ENCODE results near the gene FIS1. TPM values are rescaled to one million over a fixed set of nuclear protein-coding genes. Genes with fewer than 3 reads are reported as not detected.

FIS1 gene
- total RNA-seq, 1 experiment from 2014 or later: 114 TPM

GRCh38 chr7:101235522-101235921 is 9.4 kb downstream of the FIS1 start:
- intact Hi-C loops (cut with micrococcal nuclease): no loop called here
- H3K9me3 ChIP-seq (ENCODE audit: control insufficient read depth in 1 of 2, insufficient read depth in 1 of 2, low read depth in 1 of 2, low read length in 2 of 2): no peaks in the 10 kb centered on the region
- no peak overlapping the region for H3K9ac ChIP-seq (ENCODE audit: low read length)
- DNase-seq (ENCODE audit: low read depth, low spot score): no peak
- H3K27me3 ChIP-seq (ENCODE audit: insufficient read depth, low read length): no peaks in the 10 kb centered on the region
- ChIA-PET POLR2A (no interaction called here), RAD21 (ENCODE audit: low non-redundant PET in 1 of 2, low total read pairs in 2 of 2, uncharacterized antibody in 2 of 2, unreplicated experiment in 2 of 2) (no interaction called here), CTCF (interaction anchor here (1.9 kb wide), 1 partner anchor 9 kb away, joined by 7 read pairs; no protein-coding TSS in a partner anchor)
- no peak overlapping the region for H3K27ac ChIP-seq (ENCODE audit: low read depth, low read length)
- H3K4me1 ChIP-seq (ENCODE audit: control insufficient read depth in 1 of 2, insufficient read depth in 2 of 2, low read length in 2 of 2): peaks cover 7 to 20% of the 10 kb centered on the region in 2 experiments
- TF ChIP-seq ZBTB33 (IDR thresholded peaks at IDR 0.05; ENCODE audit: extremely low read depth, insufficient replicate concordance, low read length) (no peak), ELF1 (IDR thresholded peaks at IDR 0.05; ENCODE audit: borderline replicate concordance, low read depth) (no peak), JUND (IDR thresholded peaks at IDR 0.05) (no peak), POLR2AphosphoS5 (IDR thresholded peaks at IDR 0.05; ENCODE audit: low read depth, low read length) (no peak), SRF (IDR thresholded peaks at IDR 0.05; ENCODE audit: low read depth) (no peak), ZFX (IDR thresholded peaks at IDR 0.05) (no peak), FOSL1 (IDR thresholded peaks at IDR 0.05; ENCODE audit: low read depth) (no peak), YY1 (IDR thresholded peaks at IDR 0.05; ENCODE audit: extremely low read depth, insufficient replicate concordance, low read depth, low read length) (no peak), REST (IDR thresholded peaks at IDR 0.05; ENCODE audit: low read depth) (no peak), CEBPB (IDR thresholded peaks at IDR 0.05; ENCODE audit: low read depth) (no peak), EZH2phosphoT487 (IDR thresholded peaks at IDR 0.05; ENCODE audit: borderline replicate concordance) (no peak), SIN3A (IDR thresholded peaks at IDR 0.05; ENCODE audit: low read depth) (no peak), EZH2 (IDR thresholded peaks at IDR 0.05) (no peak), CTCF (IDR thresholded peaks at IDR 0.05 in 2 of 3, conservative IDR thresholded peaks at IDR 0.05 in 1 of 3; ENCODE audit: borderline replicate concordance in 1 of 3, insufficient read depth in 1 of 3, low read depth in 2 of 3, low read length in 2 of 3) (no peak), ATF3 (IDR thresholded peaks at IDR 0.05) (no peak), EGR1 (IDR thresholded peaks at IDR 0.05; ENCODE audit: low read depth) (no peak), ZNF274 (IDR thresholded peaks at IDR 0.05; ENCODE audit: low read depth, low read length) (no peak)
- H4K20me1 ChIP-seq (ENCODE audit: insufficient read depth): no peaks in the 10 kb centered on the region
- peaks cover 2 to 5% of the 10 kb centered on the region in 2 experiments; a peak in 1 of 4 replicates for H3K36me3 ChIP-seq (ENCODE audit: control insufficient read depth in 1 of 2, insufficient read depth in 2 of 2, low read length in 2 of 2)
- H3K79me2 ChIP-seq (ENCODE audit: insufficient read depth, low read length): no peaks in the 10 kb centered on the region
- H3K4me2 ChIP-seq (ENCODE audit: low read length): no peak overlapping the region
- H3K4me3 ChIP-seq (replicated peaks in 1 of 2; ENCODE audit: low read depth in 1 of 2, low read length in 2 of 2): no peak overlapping the region
- H3K9me2 ChIP-seq (ENCODE audit: insufficient read depth): no peaks in the 10 kb centered on the region
- no peak overlapping the region for H2AFZ ChIP-seq (ENCODE audit: low read depth, low read length, poor library complexity, severe bottlenecking)
- no peak for ATAC-seq
- no TSS peak for BruUV-seq (replicated peaks)
